Activated CD8-positive, alpha-beta T cell treated with anti-CD3 and anti-CD28 coated beads, Interleukin-2, amount 10 ng/mL, durations not matched to agents 7 days and 5 days (primary cell): Measurements from ENCODE around the gene RRBP1. TPM values are rescaled to one million over a fixed set of nuclear protein-coding genes. Genes with fewer than 3 reads are reported as not detected.

Source experiments
- ATAC-seq: fragments of 150-1000 bp; cut with Tn5 transposase; one replicate; pipeline ENCODE4 v1.10.0; 2021; ENCODE audit warnings: moderate library complexity
- CTCF ChIA-PET: fragments of 350-600 bp; sonication (Branson Sonifier 250); formaldehyde crosslinking; loops from one replicate; lab custom pipeline; 2021; ENCODE audit warnings: antibody characterized with exemption; lab: Charles Lee
- POLR2A ChIA-PET: fragments of 350-600 bp; sonication (Branson Sonifier 250); formaldehyde crosslinking; loops from one replicate; lab custom pipeline; 2021; ENCODE audit warnings: antibody characterized with exemption; lab: Charles Lee
- DNase-seq: peaks from one replicate; pipeline ENCODE4 v3.0.0-alpha.2; 2020
- H3K27ac Mint-ChIP-seq: one replicate; pipeline ENCODE4 v1.8.0; 2021; ENCODE audit warnings: mild to moderate bottlenecking, mixed read lengths
- H3K27me3 Mint-ChIP-seq: one replicate; pipeline ENCODE4 v1.8.0; 2021; ENCODE audit warnings: low read depth, mixed read lengths
- H3K36me3 Mint-ChIP-seq: one replicate; pipeline ENCODE4 v1.8.0; 2021; ENCODE audit warnings: low read depth, mixed read lengths
- H3K4me1 Mint-ChIP-seq: one replicate; pipeline ENCODE4 v1.8.0; 2021; ENCODE audit warnings: low read depth, mixed read lengths
- H3K4me3 Mint-ChIP-seq: one replicate; pipeline ENCODE4 v1.8.0; 2021; ENCODE audit warnings: mild to moderate bottlenecking, mixed read lengths
- H3K9me3 Mint-ChIP-seq: one replicate; pipeline ENCODE4 v1.8.0; 2022; ENCODE audit warnings: mixed read lengths; ENCODE audit not compliant: insufficient read depth
- total RNA-seq, 2 experiments: library from RNA; stranded (reverse); gene quantifications; one replicate each; pipeline ENCODE4 v1.2.3, GENCODE V29; 2021

RRBP1 gene
- total RNA-seq, 2 experiments from 2014 or later = 64.3 to 66.7 TPM

DNA sequence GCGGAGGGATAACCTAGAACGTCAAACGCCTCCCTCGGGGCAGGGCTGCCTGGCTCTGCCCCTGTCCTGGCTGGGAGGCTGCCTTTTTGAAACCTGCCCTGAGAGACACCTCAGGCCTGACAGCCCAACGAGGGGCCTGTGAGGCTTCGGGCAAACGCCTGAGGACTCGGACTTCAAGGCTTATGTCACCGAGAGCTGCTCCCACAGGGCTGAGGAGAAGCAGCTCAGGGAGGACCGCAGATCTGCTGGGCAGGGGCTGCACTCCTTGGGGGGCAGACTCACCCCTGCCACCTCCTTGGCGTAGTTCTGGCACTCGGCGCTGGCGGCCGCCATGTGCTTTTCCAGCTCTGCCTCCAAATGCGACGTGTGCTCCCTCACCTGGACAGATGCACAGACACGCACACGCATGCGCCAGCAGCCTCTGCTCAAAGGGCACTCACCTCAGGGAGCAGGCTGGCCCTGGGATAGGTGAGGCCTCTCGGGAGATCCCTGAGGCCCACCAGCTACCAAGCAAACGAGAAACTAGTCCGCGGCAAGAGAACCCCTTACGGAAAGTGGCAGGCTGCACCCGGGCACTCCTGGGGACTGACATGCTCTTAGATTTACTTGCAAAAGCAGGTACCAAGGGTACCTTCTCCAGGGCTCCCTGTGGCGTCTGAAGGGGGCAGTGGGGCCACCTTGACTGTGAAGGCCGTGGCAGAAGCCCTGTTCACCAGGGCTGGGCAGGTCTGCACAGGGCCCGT lies 62.5 kb downstream of the RRBP1 start:
- H3K36me3 Mint-ChIP-seq = peaks cover 27% of the 10 kb centered on the region
- ATAC-seq (no peak), DNase-seq (no peak)
- H3K4me3 Mint-ChIP-seq = no peak overlapping the region
- H3K27ac Mint-ChIP-seq = no peak overlapping the region
- POLR2A ChIA-PET = interaction anchor here (0.8 kb wide), 1 partner anchor 9 kb away, joined by 3 read pairs; no protein-coding TSS in a partner anchor
- CTCF ChIA-PET = interaction anchor here (1.0 kb wide), 1 partner anchor 83 kb away, joined by 3 read pairs; no protein-coding TSS in a partner anchor
- no peaks in the 10 kb centered on the region for H3K9me3 Mint-ChIP-seq
- H3K27me3 Mint-ChIP-seq = no peaks in the 10 kb centered on the region
- H3K4me1 Mint-ChIP-seq = peaks cover 5% of the 10 kb centered on the region

DNA sequence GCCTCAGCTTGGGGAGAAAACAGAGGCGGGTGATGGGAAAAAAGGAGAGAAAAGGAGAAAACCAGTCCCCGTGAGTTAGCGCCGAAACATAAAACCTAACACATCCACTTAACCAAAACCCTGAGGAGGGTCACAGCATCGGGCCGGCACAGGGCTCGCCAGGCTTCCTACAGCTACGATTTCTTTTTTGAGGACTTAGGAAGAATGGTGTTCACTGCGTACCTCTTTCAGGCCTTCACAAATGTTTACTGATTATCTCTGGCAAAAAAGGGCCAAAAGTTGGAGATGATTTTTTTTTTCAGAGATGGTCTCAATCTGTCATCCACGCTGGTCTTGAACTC lies 63.4 kb downstream of the RRBP1 start:
- Mint-ChIP-seq H3K36me3 (peaks cover 27% of the 10 kb centered on the region), H3K27me3 (no peaks in the 10 kb centered on the region), H3K27ac (no peak overlapping the region), H3K9me3 (no peaks in the 10 kb centered on the region), H3K4me1 (peaks cover 8% of the 10 kb centered on the region), H3K4me3 (no peak overlapping the region)
- ChIA-PET CTCF (interaction anchor here (0.8 to 2.6 kb wide), 6 partner anchors 17 to 380 kb away, joined by 3 to 18 read pairs (median 4); no protein-coding TSS in a partner anchor), POLR2A (no interaction called here)
- no peak for ATAC-seq
- DNase-seq = no peak

DNA sequence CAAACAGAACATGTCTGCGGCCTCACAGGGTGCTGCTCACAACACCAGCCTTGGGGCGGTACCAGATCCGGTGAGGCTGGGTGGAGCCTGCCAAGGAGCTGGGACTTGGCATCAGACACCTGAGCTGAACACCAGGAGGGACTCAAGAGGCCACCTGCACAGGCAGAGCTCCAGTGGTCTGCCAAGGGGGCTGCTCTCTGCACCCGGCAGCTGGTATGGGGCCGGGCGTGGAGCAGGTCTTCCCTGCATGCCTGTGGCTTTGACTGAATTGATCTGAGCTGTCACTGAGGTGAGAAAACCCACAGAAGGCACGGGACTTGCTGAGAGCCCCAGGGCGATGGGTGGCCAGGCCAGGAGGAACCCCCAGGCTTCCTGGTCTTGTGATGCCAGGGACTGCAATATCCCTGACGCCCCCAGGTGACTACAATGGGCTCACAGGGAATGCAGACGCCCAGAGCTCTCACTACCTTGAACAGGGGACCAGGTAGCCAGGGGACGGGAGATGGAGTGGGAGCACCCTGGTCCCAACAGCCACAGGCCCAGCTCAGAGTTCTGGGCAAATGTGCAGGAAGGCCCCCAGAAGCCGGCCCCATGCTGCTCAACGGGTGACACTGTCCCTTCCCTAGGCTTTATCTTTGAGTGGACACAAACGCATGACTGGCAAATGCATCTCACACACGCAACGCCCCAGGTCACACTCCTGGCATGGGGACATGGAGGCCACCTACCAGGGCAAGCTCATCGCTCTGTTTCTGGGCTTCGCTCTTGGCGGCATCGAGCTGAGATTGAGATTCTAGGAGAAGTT lies 64.0 kb downstream of the RRBP1 start:
- no peaks in the 10 kb centered on the region for H3K27me3 Mint-ChIP-seq
- H3K9me3 Mint-ChIP-seq = no peaks in the 10 kb centered on the region
- H3K27ac Mint-ChIP-seq = no peak overlapping the region
- peaks cover 27% of the 10 kb centered on the region for H3K36me3 Mint-ChIP-seq
- ChIA-PET POLR2A (no interaction called here), CTCF (interaction anchor here (0.8 to 2.6 kb wide), 7 partner anchors 16 to 381 kb away, joined by 3 to 18 read pairs (median 4); no protein-coding TSS in a partner anchor)
- DNase-seq (no peak), ATAC-seq (no peak)
- peaks cover 9% of the 10 kb centered on the region for H3K4me1 Mint-ChIP-seq
- H3K4me3 Mint-ChIP-seq = no peak overlapping the region

DNA sequence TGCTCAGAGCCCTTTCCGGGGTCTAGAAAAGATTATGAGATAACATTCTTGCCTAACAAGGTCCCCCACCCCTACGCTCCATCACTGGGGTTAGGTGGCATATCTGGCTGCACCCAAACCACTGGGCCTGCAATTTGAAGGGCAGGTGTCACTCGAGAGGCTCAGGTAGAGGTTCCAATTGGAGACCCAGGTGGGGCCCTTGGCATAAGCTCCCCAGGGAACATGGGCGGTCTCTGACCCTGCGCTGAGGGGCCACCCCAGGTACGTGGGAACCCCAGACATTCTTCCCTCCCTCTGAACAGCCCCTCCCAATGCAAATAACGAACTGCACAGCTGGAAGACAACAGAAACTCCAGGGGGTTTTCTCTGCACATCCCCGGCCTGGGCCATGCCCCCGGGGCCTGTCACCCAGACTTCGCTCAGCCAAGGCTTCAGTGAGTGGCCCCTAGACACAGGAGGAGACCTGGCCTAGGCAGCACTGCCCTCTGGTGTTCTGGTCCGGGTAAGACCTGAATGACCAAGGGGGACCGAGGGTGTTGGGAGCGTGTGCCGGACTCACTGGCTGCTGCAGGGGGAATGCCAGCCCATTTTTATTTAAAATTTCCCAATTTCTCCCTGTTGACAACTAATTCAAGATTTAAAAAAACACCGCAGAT lies 64.7 kb downstream of the RRBP1 start:
- peak; percentile 40 for ATAC-seq
- peak; percentile 54 for DNase-seq
- POLR2A ChIA-PET = no interaction called here
- no peaks in the 10 kb centered on the region for H3K9me3 Mint-ChIP-seq
- peaks cover 26% of the 10 kb centered on the region for H3K36me3 Mint-ChIP-seq
- H3K4me3 Mint-ChIP-seq = no peak overlapping the region
- peaks cover 16% of the 10 kb centered on the region for H3K4me1 Mint-ChIP-seq
- H3K27me3 Mint-ChIP-seq = no peaks in the 10 kb centered on the region
- no peak overlapping the region for H3K27ac Mint-ChIP-seq
- CTCF ChIA-PET = interaction anchor here (1.2 to 2.6 kb wide), 7 partner anchors 15 to 113 kb away, joined by 3 to 18 read pairs (median 4); no protein-coding TSS in a partner anchor

DNA sequence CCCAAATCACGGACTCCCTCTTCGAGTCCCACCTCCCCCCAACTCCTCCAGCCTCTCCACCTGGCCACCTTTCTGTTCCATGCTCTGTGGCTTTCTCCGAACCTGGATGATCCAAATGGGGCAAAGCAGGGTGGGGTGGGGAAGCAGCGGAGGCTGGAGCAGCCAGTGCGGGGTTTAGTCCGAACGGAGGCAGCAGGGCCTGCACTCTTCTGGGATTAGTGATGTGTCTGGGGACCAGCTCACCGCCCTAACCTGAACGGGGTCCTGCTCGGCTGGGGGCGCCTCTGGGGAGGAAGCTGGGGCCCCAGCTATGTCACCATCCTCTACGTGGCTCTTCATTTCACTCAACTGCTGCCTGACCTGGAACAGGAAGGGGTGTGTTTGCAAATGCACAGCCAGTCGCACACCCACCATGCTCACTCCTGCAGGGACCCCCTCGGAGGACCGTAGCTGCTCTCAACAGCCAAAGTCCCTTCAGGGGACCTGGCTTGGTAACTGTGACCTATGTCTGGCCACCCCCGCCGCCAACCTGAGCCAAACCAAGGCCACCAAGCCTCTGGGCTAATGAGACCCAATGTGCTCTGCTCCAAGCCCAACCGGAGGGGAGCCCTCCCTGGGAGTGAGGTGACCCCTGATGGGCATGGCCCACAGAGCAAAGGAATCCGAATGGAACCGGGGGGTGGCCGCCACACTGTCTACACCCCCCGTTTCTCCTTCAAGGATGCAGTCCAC lies 65.4 kb downstream of the RRBP1 start:
- H3K27me3 Mint-ChIP-seq = no peaks in the 10 kb centered on the region
- H3K9me3 Mint-ChIP-seq = no peaks in the 10 kb centered on the region
- H3K4me1 Mint-ChIP-seq = peaks cover 23% of the 10 kb centered on the region
- H3K4me3 Mint-ChIP-seq = no peak overlapping the region
- POLR2A ChIA-PET = no interaction called here
- CTCF ChIA-PET = interaction anchor here (1.2 to 2.6 kb wide), 6 partner anchors 46 to 112 kb away, joined by 3 to 18 read pairs (median 5); no protein-coding TSS in a partner anchor
- no peak overlapping the region for H3K27ac Mint-ChIP-seq
- no peak for ATAC-seq
- no peak for DNase-seq
- H3K36me3 Mint-ChIP-seq = peaks cover 25% of the 10 kb centered on the region

DNA sequence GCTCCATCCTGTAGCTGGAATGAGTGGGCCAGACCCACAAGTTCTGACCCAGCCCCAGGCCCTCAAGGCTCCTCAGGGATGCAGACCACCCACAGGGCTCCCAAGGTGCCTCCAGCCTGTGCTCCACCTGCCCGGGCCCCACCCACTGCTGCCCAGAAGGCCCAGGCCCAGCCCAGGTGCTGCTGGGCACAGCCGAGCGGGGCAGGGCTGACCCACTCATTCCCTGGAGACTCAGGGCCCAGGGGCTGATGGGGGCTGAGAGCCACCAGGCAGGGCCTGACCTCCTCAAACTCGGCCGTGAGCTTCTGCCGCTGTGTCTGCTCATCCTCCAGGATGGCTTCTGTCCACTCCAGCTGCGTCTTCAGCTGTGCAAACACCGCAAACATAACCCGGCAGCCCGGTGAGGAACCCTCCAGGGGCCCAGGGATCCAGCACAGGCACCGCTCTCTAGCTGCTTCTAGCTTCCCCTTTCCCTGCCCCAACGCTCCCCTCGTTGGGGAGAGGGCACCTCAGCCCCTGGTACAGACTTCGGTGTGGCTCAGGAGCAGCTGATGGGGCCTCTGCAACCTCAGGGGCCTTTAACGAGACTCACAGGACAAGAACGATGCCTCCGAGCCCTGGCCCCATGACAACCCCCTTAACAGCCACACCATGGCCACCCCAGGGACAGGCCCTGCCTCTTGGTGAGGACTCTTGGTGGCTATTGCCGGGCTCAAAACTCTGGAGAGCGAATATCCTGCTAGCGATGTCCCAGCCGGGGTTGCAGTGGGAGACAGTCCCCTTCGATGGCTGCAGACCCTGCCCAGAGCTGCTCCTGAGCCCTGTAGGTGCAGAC lies 66.2 kb downstream of the RRBP1 start:
- ATAC-seq (no peak), DNase-seq (no peak)
- Mint-ChIP-seq H3K4me3 (no peak overlapping the region), H3K27ac (no peak overlapping the region), H3K4me1 (peaks cover 27% of the 10 kb centered on the region), H3K27me3 (no peaks in the 10 kb centered on the region), H3K36me3 (peaks cover 25% of the 10 kb centered on the region), H3K9me3 (no peaks in the 10 kb centered on the region)
- POLR2A ChIA-PET = no interaction called here
- CTCF ChIA-PET = interaction anchor here (1.2 to 2.0 kb wide), 5 partner anchors 66 to 111 kb away, joined by 3 to 6 read pairs (median 4); partner anchors contain the start of gene RRBP1

DNA sequence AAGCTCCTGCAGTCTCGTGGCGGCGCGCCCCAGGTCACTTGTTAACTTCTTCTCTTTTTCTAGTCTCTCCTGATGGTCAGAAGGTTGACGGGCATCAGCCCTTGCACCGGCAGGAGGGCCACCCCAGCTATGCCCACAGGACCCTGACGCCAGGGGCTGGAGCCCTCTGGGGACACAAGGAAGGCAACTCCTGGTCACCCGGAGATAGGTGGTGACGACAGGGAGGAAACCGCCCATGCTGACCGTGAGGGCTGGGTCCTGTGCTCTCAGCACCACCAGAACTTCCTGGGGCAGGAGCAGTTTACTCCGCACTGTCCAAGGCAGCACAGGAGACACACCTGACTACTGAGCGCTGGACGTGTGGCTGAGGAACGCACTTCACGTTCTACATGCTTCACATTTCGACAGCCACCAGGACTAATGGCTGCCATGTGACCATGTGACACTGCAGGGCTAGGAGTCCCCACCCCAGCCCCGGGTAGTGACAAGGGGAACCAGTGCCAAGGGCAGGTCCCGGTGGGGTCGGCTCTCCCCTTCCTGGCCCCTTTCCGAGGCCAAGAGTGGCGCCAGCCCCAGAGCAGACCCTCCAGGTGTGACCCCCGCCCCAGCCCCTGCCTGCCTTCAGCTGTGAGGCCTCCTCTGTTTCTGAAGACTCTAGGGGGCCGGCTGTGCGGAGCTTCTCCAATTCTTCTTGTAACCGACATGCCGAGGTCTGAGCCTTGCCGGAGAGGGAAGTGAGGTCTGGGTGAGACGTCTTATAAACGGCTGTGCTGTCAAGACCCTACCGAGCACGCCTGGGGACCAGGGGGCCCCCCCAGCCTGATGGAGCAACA lies 67.0 kb downstream of the RRBP1 start:
- CTCF ChIA-PET = interaction anchor here (0.8 to 2.0 kb wide), 3 partner anchors 67 to 78 kb away, joined by 3 to 6 read pairs (median 5); partner anchors contain the start of gene RRBP1
- H3K36me3 Mint-ChIP-seq = peaks cover 22% of the 10 kb centered on the region
- POLR2A ChIA-PET = interaction anchor here (0.8 kb wide), 1 partner anchor 84 kb away, joined by 3 read pairs; the partner anchor contains the start of gene BFSP1
- no peak for ATAC-seq
- peaks cover 36% of the 10 kb centered on the region for H3K4me1 Mint-ChIP-seq
- H3K27ac Mint-ChIP-seq = peak overlapping the region; percentile 61
- H3K27me3 Mint-ChIP-seq = no peaks in the 10 kb centered on the region
- H3K4me3 Mint-ChIP-seq = no peak overlapping the region
- no peaks in the 10 kb centered on the region for H3K9me3 Mint-ChIP-seq
- no peak for DNase-seq

DNA sequence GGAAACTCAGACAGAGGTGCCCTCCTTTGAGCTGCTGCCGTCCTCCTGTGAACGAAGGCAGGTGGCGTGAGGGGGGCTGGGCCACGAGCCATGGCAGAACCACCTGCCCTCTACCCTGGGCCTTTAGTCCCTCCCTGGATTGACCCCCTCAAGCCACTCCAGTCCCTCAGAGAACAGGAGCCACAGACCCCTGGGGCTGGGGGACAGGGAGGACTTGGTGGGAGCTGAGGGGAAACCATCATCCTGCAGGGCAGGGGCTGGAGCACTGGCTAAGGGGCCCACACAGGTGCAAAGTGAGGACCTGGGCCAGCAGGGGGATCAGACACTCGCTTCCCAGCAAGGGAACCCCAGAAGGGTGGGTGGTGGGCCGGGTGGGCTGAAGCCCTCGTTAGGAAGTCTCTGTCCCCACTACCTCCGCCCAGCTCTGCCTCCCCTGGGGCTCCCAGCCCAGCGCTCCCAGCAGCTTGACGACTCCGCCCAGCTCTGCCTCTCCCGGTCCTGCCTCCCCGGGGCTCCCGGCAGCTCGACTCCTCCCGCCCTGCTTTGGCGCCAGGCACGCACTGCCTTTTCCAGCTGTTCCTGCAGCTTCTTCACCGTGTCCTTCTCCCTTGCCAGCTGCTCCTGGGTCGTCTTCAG lies 67.7 kb downstream of the RRBP1 start:
- CTCF ChIA-PET = interaction anchor here (0.8 to 2.0 kb wide), 2 partner anchors 67 to 74 kb away, joined by 3 to 5 read pairs; partner anchors contain the start of gene RRBP1

More for the DNA sequence above, 67.7 kb downstream of the RRBP1 start:
- POLR2A ChIA-PET = interaction anchor here (0.8 kb wide), 1 partner anchor 83 kb away, joined by 3 read pairs; the partner anchor contains the start of gene BFSP1
- ATAC-seq = no peak
- no peaks in the 10 kb centered on the region for H3K9me3 Mint-ChIP-seq
- peak overlapping the region; percentile 70 for H3K27ac Mint-ChIP-seq
- H3K4me1 Mint-ChIP-seq = peaks cover 43% of the 10 kb centered on the region
- no peaks in the 10 kb centered on the region for H3K27me3 Mint-ChIP-seq
- DNase-seq = no peak
- peaks cover 23% of the 10 kb centered on the region for H3K36me3 Mint-ChIP-seq
- no peak overlapping the region for H3K4me3 Mint-ChIP-seq
